Measurements from ENCODE around the gene PI4K2B.
"Not testable (repeated sequence)": the region's sequence is repeated elsewhere in the genome, so short reads cannot be mapped to it uniquely, and the experiment has no call there.

PI4K2B gene

GRCh38 chr4:25308306-25308705, 74.5 kb downstream of the PI4K2B start:
- DNase-seq: no peak

- peak; percentile 48 for DNase-seq
Measured at GRCh38 chr4:25308761-25309160, 74.9 kb downstream of the PI4K2B start.

DNA sequence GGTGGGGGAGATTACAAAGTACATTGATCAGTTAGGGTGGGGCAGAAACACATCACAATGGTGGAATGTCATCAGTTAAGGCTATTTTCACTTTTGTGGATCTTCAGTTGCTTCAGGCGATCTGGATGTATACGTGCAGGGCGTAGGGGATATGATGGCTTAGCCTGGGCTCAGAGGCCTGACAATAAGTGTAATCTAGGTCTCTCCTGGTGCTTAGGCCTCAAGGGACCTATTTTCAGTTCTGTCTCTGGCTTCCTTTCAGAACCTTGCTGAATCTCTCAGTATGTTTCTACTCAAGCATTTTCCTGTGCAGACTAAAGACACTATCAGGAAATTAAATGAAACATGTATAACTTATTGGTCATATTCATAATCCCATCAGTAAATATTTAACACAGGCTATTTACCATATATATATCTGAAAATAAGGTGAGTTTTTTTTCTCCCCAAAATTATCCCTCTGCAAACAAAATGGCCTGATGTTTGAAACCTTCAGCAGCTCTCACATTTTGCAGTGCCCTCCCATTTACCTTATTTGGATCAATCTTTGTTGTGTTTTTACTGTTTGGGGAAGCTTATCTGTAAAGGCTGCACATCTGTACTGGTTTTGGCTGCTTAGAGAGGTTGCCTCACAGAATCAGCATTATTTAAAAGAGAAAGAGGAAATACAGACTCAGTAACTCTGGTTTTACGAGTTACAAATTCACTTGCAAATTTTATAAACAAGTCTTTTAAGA, 76.4 kb downstream of the PI4K2B start:
- DNase-seq: no peak

DNA sequence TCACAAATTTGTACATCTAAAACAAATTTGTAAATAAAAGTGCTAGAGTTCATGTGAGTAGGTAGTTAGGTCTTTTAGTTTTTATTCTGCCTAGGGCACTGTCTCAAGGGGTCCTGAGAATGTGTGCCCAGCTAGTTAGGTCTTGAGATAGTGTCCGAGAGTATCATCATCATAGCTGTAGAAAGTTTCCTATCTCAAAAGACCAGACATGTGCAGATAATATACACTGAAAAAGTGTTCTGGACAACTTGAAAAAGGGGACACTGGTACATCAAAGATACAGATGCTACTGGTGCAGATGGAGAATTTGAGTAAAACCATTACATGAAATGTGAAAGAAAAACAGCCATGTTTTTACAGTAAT, 77.0 kb downstream of the PI4K2B start:
- DNase-seq: no peak

DNA sequence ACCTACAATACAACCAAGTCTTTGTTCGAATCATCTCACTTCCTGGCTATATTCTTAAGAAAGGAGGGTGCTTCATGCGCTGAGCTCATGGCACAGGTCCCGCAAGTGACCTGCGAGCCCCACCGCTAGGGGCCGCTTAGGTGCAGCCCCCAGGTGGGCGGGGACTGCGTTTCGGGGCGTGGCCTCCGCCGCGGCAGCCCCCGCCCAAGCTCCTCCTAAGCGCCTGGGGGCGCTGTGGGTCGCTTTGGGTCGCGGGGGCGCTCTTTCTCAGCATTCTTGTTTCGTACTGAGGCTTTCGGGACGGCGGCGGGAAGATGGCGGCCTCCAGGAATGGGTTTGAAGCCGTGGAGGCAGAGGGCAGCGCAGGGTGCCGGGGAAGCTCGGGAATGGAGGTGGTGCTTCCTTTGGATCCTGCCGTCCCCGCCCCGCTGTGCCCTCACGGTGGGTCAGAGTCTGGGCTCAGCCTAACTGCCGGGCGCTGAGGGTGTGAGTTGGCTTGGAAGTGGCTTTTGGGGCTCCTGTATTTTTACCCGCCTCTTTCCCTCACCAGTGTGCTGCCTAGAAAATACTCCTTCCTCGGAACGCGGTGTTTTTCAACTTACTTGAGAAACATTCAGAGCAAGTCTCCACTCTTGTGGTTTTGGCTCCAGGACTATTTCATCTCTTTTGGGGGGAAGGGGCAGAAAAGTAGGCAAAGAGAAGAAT, 78.8 kb downstream of the PI4K2B start, which contains the start of gene ZCCHC4:
ZCCHC4 (plus strand) TSS at position 279 of the 705 bp plus-strand sequence; CDS start at position 315, 36 bp downstream.
- peak; percentile 91 for DNase-seq

- DNase-seq: no peak
Measured at GRCh38 chr4:25313201-25313895, 79.5 kb downstream of the PI4K2B start.

GRCh38 chr4:25320336-25320735, 86.5 kb downstream of the PI4K2B start:
- DNase-seq: peak; percentile 73

GRCh38 chr4:25320773-25321172, 86.9 kb downstream of the PI4K2B start:
- peak; percentile 86 for DNase-seq

- DNase-seq: no peak
Measured at GRCh38 chr4:25321703-25322102, 87.9 kb downstream of the PI4K2B start.

GRCh38 chr4:25328463-25328862, 94.6 kb downstream of the PI4K2B start:
- not testable (repeated sequence) for DNase-seq
